ENCODE data around the gene PCDHB4.
"Not testable (repeated sequence)": the region's sequence is repeated elsewhere in the genome, so short reads cannot be mapped to it uniquely, and the experiment has no call there.

The PCDHB4 gene

DNA sequence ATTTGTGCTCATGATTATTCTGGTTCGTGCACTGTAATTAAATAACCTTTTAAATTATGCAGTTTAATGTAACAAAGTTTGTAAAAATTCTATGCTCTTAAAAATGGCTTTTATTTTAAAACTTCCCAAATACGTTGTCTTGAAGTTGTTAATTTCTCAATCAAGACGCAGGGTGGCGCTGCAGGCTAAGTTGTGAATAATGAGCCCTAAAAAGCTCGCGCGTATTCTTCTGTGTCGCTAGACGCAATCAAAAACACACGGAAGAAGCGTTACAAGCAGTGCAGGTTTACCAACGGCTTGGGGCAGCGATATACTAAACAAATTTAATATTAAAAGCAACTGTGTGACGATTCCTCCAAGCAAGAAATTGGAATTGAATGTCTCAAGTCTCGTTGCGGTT is at the start of gene PCDHB4:
TSS of gene PCDHB4 (plus strand) at position 256 of the 400 bp plus-strand sequence. CDS start 181 bp downstream, outside the sequence.
- no peak for DNase-seq (ENCODE audit: low spot score)

DNA sequence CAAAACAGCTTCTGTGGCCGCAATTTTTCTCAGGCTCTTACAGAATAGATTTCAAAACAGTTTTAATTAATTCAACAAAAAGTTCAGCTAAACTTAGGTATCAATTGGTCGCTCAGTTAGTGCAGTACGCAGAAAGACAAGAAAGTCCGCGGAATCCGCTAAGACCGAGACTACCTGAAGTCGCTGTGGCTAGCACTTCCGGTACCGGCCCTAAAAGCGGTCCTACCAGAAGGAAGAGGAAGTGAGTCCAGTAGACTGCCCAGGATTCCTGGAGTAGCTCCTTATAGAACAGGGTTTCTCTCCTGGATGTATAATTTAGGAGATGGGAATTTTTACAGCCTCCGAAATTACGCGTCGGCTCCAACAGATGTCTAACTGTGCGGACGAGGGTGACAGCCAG is 43.8 kb upstream of the PCDHB4 start:
- no peak for DNase-seq (ENCODE audit: low spot score)

DNA sequence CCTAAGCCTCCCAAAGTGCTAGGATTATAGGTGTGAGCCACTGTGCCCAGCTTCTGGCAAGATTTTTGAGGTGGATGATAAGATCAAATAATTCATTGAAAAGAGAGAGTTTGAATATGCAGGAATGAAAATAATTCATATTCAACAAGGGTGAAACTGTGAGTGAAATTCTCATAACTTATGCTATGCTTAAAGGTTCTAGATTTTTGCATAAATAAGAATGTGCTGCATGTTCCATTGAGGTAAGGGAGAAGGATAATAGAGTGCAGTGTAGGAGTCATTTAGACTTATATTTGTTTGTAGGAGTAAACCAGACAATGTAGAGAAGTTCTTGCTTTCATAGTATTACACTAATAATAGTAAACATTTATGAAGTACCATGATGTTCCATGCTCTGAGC is 39.4 kb upstream of the PCDHB4 start:
- no peak for DNase-seq (ENCODE audit: low spot score)

DNA sequence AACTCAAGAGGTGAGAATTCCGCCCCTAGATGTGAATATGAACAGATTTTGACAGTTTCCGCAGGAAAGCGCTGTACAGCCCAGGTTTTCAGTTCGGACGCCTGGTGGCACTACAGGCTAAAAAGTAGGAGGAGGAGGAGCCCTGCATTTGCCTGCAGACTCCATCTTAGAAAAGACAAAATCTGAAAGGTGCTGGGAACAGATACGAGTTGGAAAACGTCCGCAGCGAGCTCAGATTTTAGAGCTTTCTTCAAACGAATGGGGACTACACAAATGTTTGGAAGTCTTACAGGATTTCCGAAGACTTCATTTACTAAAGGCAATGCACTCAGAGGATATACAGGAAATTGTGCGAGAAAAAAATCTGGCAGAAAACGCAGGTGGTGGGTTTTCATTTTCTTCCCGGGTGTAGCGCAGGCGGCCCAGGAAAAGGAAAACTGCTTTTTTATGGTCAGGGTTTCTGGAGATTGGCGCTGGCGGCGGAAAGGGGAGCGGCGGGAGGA is 37.1 kb upstream of the PCDHB4 start:
- no peak for DNase-seq (ENCODE audit: low spot score)

DNA sequence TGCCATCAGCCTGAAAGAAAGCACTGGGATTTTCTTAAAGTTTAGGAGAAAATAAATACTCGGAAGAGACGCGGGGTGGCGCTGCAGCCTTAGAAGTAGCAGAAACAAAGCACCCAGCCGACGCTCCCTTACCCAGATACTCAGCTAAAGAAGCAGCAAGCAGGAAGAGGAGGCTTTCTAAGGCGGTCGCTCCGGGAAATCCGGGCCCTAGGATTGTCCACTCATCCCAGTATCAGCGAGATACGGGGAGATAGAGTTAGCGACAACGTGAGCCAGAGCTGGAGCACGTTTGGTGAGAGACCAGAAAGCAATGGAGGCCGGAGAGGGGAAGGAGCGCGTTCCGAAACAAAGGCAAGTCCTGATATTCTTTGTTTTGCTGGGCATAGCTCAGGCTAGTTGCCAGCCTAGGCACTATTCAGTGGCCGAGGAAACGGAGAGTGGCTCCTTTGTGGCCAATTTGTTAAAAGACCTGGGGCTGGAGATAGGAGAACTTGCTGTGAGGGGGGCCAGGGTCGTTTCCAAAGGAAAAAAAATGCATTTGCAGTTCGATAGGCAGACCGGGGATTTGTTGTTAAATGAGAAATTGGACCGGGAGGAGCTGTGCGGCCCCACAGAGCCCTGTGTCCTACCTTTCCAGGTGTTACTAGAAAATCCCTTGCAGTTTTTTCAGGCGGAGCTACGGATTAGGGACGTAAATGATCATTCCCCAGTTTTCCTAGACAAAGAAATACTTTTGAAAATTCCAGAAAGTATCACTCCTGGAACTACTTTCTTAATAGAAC is 26.9 kb upstream of the PCDHB4 start, which contains the start of gene PCDHB2:
TSS of gene PCDHB2 (plus strand) at position 135 of the 782 bp plus-strand sequence. CDS start at position 311, 176 bp downstream.
- no peak for DNase-seq (ENCODE audit: low spot score)

DNA sequence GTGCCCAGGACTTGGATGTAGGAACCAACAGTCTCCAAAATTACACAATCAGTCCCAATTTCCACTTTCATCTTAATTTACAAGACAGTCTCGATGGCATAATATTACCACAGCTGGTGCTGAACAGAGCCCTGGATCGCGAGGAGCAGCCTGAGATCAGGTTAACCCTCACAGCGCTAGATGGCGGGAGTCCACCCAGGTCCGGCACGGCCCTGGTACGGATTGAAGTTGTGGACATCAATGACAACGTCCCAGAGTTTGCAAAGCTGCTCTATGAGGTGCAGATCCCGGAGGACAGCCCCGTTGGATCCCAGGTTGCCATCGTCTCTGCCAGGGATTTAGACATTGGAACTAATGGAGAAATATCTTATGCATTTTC is 26.4 kb upstream of the PCDHB4 start:
- DNase-seq (ENCODE audit: low spot score), result no peak

DNA sequence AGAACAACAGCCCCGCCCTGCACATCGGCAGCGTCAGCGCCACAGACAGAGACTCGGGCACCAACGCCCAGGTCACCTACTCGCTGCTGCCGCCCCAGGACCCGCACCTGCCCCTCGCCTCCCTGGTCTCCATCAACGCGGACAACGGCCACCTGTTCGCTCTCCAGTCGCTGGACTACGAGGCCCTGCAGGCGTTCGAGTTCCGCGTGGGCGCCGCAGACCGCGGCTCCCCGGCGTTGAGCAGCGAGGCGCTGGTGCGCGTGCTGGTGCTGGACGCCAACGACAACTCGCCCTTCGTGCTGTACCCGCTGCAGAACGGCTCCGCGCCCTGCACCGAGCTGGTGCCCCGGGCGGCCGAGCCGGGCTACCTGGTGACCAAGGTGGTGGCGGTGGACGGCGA is 25.4 kb upstream of the PCDHB4 start:
- DNase-seq (ENCODE audit: low spot score), result not testable (repeated sequence)

DNA sequence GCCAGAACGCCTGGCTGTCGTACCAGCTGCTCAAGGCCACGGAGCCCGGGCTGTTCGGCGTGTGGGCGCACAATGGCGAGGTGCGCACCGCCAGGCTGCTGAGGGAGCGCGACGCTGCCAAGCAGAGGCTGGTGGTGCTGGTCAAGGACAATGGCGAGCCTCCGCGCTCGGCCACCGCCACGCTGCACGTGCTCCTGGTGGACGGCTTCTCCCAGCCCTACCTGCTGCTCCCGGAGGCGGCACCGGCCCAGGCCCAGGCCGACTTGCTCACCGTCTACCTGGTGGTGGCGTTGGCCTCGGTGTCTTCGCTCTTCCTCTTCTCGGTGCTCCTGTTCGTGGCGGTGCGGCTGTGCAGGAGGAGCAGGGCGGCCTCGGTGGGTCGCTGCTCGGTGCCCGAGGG is 25.0 kb upstream of the PCDHB4 start:
- DNase-seq (ENCODE audit: low spot score), result not testable (repeated sequence)

DNA sequence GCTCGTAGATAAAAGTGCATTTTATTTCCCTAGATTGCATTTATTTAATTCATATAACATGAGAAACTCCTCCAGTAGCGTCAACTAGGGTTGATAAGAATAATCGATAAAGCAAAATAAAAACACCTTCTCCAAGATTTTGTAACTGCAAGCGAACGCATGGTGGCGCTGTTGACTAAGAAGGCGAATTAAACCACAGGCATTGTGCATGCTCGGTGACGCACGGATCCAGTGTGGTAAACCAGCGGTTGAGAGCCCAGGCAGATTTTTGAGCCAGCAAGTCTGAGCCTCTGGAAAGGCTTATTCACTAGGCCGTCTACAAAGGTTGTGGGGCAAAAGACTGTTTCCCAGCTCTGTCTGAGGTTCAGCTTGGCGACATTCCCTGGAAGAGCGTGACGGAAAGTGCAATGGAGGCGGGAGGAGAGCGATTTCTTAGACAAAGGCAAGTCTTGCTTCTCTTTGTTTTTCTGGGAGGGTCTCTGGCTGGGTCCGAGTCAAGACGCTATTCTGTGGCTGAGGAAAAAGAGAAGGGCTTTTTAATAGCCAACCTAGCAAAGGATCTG is 21.3 kb upstream of the PCDHB4 start, which contains the start of gene PCDHB3:
TSS of gene PCDHB3 (plus strand) at position 231 of the 563 bp plus-strand sequence. CDS start at position 408, 177 bp downstream.
- no peak for DNase-seq (ENCODE audit: low spot score)

DNA sequence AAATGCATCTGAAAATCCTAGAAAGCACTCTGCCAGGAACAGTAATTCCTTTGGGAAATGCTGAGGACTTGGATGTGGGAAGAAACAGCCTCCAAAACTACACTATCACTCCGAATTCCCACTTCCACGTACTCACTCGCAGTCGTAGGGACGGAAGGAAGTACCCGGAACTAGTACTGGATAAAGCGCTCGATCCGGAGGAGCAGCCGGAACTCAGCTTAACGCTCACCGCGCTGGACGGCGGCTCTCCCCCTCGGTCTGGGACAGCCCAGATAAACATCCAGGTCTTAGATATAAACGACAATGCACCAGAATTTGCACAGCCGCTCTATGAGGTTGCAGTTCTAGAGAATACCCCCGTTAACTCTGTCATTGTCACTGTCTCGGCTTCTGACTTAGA is 20.6 kb upstream of the PCDHB4 start:
- DNase-seq (ENCODE audit: low spot score), result no peak

DNA sequence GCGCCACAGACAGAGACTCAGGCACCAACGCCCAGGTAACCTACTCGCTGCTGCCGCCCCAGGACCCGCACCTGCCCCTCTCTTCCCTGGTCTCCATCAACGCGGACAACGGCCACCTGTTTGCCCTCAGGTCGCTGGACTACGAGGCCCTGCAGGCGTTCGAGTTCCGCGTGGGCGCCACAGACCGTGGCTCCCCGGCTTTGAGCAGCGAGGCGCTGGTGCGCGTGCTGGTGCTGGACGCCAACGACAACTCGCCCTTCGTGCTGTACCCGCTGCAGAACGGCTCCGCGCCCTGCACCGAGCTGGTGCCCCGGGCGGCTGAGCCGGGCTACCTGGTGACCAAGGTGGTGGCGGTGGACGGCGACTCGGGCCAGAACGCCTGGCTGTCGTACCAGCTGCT is 19.5 kb upstream of the PCDHB4 start:
- DNase-seq (ENCODE audit: low spot score), result not testable (repeated sequence)

DNA sequence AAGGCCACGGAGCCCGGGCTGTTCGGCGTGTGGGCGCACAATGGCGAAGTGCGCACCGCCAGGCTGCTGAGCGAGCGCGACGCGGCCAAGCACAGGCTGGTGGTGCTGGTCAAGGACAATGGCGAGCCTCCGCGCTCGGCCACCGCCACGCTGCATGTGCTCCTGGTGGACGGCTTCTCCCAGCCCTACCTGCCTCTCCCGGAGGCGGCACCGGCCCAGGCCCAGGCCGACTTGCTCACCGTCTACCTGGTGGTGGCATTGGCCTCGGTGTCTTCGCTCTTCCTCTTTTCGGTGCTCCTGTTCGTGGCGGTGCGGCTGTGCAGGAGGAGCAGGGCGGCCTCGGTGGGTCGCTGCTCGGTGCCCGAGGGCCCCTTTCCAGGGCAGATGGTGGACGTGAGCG is 19.1 kb upstream of the PCDHB4 start:
- DNase-seq (ENCODE audit: low spot score), result not testable (repeated sequence)

DNA sequence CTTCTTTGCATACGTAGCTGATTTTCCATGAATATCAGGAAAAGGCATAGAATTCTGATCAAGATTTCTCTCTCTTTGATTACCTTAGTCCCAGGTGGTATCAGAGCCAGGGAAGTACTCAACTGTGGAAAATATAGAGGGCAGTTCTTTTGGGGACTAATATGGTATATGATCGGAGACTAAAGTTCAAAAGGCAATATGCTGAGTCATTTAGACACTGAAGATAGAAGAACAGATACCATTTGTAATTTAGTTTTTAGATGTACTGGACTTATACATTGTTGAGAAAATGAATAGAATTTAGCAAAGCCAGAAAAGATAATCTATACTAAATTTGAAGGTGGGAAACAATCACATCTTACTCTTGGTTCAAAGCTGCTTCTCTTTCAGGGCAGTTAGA is 16.3 kb upstream of the PCDHB4 start:
- no peak for DNase-seq (ENCODE audit: low spot score)

DNA sequence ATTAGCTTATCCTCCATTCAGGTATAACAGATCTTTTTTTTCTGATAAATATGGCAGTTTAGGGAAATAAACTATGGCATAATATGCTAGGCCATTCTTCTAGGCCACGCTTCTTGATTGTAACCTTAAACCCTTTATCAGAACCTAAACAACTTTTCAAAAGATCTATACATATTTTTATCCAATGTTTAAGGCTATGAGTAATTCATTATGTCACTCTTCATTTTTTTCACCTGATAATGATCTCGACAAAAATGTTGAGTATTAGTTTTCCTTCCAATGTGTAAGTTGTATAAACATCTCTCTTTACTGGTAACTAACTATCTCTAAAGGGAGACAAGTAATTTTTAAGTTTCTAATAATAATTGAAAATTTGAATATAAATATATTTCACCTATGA is 2.4 kb upstream of the PCDHB4 start:
- DNase-seq (ENCODE audit: low spot score), result no peak

DNA sequence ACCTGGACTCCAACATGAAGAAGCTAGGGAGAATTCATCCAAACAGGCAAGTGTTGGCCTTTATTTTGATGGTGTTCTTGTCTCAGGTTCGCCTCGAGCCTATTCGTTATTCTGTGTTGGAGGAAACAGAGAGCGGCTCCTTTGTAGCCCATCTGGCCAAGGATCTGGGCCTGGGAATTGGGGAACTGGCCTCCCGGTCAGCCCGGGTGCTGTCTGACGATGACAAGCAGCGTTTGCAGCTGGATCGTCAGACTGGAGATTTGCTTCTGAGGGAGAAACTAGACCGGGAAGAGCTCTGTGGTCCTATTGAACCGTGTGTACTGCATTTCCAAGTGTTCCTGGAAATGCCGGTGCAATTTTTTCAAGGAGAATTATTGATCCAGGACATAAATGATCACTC is 367 bp downstream of the PCDHB4 start:
- DNase-seq (ENCODE audit: low spot score), result no peak

DNA sequence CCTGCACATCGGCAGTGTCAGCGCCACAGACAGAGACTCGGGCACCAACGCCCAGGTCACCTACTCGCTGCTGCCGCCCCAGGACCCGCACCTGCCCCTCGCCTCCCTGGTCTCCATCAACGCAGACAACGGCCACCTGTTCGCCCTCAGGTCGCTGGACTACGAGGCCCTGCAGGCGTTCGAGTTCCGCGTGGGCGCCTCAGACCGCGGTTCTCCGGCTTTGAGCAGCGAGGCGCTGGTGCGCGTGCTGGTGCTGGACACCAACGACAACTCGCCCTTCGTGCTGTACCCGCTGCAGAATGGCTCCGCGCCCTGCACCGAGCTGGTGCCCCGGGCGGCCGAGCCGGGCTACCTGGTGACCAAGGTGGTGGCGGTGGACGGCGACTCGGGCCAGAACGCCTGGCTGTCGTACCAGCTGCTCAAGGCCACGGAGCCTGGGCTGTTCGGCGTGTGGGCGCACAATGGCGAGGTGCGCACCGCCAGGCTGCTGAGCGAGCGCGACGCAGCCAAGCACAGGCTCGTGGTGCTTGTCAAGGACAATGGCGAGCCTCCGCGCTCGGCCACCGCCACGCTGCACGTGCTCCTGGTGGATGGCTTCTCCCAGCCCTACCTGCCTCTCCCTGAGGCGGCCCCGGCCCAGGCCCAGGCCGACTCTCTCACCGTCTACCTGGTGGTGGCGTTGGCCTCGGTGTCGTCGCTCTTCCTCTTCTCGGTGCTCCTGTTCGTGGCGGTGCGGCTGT is 1.9 kb downstream of the PCDHB4 start:
- not testable (repeated sequence) for DNase-seq (ENCODE audit: low spot score)

DNA sequence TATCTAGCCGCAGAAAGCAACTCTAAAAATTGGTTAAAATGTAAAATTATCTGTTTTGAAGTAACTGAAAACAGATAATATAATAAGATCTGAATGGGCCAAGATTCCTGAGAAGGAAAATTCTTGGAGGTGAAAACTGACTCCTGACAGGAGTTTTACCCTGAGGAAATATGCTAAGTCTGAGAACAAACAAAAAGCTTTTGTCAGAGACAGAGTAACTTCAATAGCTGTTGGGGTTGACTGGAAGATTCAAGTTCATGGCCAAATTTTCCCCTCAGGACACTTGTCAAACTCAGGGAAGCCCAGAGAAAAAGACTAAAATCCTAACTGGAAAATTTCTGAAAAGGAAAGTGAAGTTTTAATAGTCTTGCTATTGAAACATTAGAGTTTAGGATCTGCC is 5.7 kb downstream of the PCDHB4 start:
- DNase-seq (ENCODE audit: low spot score), result no peak

DNA sequence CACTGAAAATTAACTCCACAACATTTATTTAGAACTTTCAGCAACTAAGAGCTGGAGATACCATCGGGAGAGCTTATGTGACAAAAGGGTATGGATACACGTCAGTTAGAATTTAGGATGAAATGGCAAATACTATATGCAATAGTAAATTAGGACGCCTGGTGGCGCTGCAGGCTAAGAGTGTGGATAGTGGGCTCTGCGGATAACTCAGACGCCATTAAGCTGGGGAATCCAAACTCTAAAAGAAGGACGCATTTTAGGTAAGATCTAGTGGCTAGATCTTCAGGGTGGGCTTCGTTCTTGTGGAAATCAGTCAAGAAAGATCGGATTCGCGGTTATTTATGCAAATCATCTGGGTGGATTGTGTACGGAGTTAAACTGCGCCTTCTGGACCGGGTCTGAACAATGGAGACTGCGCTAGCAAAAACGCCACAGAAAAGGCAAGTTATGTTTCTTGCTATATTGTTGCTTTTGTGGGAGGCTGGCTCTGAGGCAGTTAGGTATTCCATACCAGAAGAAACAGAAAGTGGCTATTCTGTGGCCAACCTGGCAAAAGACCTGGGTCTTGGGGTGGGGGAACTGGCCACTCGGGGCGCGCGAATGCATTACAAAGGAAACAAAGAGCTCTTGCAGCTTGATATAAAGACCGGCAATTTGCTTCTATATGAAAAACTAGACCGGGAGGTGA is 13.6 kb downstream of the PCDHB4 start, which contains the start of gene PCDHB5:
TSS of gene PCDHB5 (plus strand) at position 177 of the 688 bp plus-strand sequence. CDS start at position 406, 229 bp downstream.
- no peak for DNase-seq (ENCODE audit: low spot score)

DNA sequence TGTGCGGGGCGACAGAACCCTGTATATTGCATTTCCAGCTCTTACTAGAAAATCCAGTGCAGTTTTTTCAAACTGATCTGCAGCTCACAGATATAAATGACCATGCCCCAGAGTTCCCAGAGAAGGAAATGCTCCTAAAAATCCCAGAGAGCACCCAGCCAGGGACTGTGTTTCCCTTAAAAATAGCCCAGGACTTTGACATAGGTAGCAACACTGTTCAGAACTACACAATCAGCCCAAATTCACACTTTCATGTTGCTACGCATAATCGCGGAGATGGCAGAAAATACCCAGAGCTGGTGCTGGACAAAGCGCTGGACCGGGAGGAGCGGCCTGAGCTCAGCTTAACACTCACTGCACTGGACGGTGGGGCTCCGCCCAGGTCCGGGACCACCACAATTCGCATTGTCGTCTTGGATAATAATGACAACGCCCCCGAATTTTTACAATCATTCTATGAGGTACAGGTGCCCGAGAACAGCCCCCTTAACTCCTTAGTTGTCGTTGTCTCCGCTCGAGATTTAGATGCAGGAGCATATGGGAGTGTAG is 14.2 kb downstream of the PCDHB4 start:
- DNase-seq (ENCODE audit: low spot score), result no peak

DNA sequence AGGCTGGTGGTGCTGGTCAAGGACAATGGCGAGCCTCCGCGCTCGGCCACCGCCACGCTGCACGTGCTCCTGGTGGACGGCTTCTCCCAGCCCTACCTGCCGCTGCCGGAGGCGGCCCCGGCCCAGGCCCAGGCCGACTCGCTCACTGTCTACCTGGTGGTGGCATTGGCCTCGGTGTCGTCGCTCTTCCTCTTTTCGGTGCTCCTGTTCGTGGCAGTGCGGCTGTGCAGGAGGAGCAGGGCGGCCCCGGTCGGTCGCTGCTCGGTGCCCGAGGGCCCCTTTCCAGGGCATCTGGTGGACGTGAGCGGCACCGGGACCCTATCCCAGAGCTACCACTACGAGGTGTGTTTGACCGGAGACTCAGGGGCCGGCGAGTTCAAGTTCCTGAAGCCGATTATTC is 15.7 kb downstream of the PCDHB4 start:
- DNase-seq (ENCODE audit: low spot score), result not testable (repeated sequence)

DNA sequence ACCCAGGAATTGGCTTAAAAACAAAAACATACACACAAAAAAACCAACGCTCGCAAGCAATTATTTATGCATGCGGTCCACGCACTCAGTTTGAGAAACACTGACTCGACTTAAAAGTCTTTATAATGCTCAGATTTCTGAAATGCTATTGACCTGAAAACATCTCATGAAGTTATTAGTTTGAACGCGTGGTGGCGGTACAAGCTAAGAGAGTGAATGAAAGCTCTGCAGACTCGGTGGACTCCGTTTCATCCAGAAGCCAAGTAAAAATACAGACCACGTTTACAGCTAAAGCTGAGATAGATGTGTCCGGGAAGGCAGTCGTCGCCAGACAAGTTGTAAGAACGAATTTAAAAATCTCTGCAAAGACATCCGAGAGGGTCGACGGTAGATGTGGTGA is 28.2 kb downstream of the PCDHB4 start, which contains the start of gene PCDHB6:
TSS of gene PCDHB6 (plus strand) at position 246 of the 400 bp plus-strand sequence. CDS start 201 bp downstream, outside the sequence.
- DNase-seq (ENCODE audit: low spot score), result no peak

All from hematopoietic multipotent progenitor cell treated with erythropoietin and hydrocortisone succinate and interleukin-3 and kit ligand, for 15 days (in vitro differentiated cells).